Parathyroid adenoma (tissue), 2 donors: ENCODE results near the gene ZNF683.

Source experiments
- H2AFZ ChIP-seq: fragments of 300-600 bp; sonication (generic); one replicate; pipeline ENCODE4 v1.7.0; 2017; ENCODE audit warnings: antibody characterized with exemption, mild to moderate bottlenecking
- H3K27ac ChIP-seq: fragments of 300-600 bp; sonication (generic); one replicate; pipeline ENCODE4 v1.7.0; 2017
- H3K27me3 ChIP-seq: fragments of 300-600 bp; sonication (generic); one replicate; pipeline ENCODE4 v1.7.0; 2017; ENCODE audit warnings: low read length; ENCODE audit not compliant: control insufficient read depth, insufficient read depth
- H3K36me3 ChIP-seq: fragments of 300-600 bp; sonication (generic); one replicate; pipeline ENCODE4 v1.7.0; 2017; ENCODE audit warnings: low read length; ENCODE audit not compliant: control insufficient read depth, insufficient read depth
- H3K4me1 ChIP-seq: fragments of 300-600 bp; sonication (generic); one replicate; pipeline ENCODE4 v1.7.0; 2017; ENCODE audit warnings: control low read depth
- H3K4me2 ChIP-seq: fragments of 300-600 bp; sonication (generic); one replicate; pipeline ENCODE4 v1.7.0; 2017; ENCODE audit warnings: low read length
- H3K4me3 ChIP-seq: fragments of 300-600 bp; sonication (generic); one replicate; pipeline ENCODE4 v1.7.0; 2017; ENCODE audit warnings: low read depth, low read length
- H3K79me2 ChIP-seq: fragments of 300-600 bp; sonication (generic); one replicate; pipeline ENCODE4 v1.7.0; 2017; ENCODE audit warnings: control low read depth
- H3K9ac ChIP-seq: fragments of 300-600 bp; sonication (generic); one replicate; pipeline ENCODE4 v1.7.0; 2017; ENCODE audit warnings: mild to moderate bottlenecking
- H3K9me3 ChIP-seq: fragments of 300-600 bp; sonication (generic); one replicate; pipeline ENCODE4 v1.7.0; 2017; ENCODE audit warnings: low read length; ENCODE audit not compliant: control insufficient read depth
- CTCF ChIP-seq: fragments of 300-600 bp; sonication (generic); IDR thresholded peaks from one replicate; pipeline ENCODE4 v1.7.0; 2017; ENCODE audit warnings: antibody characterized with exemption, mild to moderate bottlenecking
- donor health status: primary hyperparathyroidism.

Gene ZNF683

GRCh38 chr1:26356106-26356505 is 16.4 kb downstream of the ZNF683 start:
- Histone ChIP-seq H3K79me2 (no peaks in the 10 kb centered on the region), H3K9ac (no peak overlapping the region), H2AFZ (no peak overlapping the region), H3K9me3 (no peaks in the 10 kb centered on the region), H3K27me3 (peaks cover 8% of the 10 kb centered on the region), H3K36me3 (no peaks in the 10 kb centered on the region), H3K4me1 (no peaks in the 10 kb centered on the region), H3K4me2 (no peak overlapping the region), H3K4me3 (no peak overlapping the region), H3K27ac (no peak overlapping the region)
- TF ChIP-seq CTCF, result no peak

GRCh38 chr1:26354972-26355371 is 17.6 kb downstream of the ZNF683 start:
- no peaks in the 10 kb centered on the region for H3K9me3 ChIP-seq
- no peaks in the 10 kb centered on the region for H3K36me3 ChIP-seq
- no peaks in the 10 kb centered on the region for H3K27me3 ChIP-seq
- H3K27ac ChIP-seq, result no peak overlapping the region
- H3K4me2 ChIP-seq, result no peak overlapping the region
- no peaks in the 10 kb centered on the region for H3K79me2 ChIP-seq
- H3K4me3 ChIP-seq, result no peak overlapping the region
- no peak overlapping the region for H3K9ac ChIP-seq
- no peak overlapping the region for H2AFZ ChIP-seq
- no peak for TF ChIP-seq CTCF
- H3K4me1 ChIP-seq, result no peaks in the 10 kb centered on the region

- no peaks in the 10 kb centered on the region for H3K4me1 ChIP-seq
- H3K4me2 ChIP-seq, result no peak within 1 kb of the TSS
- H3K4me3 ChIP-seq, result no peak within 1 kb of the TSS
- H3K79me2 ChIP-seq, result no peaks in the 10 kb centered on the region
- no peak for TF ChIP-seq CTCF
- no peak within 1 kb of the TSS for H3K27ac ChIP-seq
- H3K36me3 ChIP-seq, result no peaks in the 10 kb centered on the region
- no peak within 1 kb of the TSS for H3K9ac ChIP-seq
- H3K9me3 ChIP-seq, result no peaks in the 10 kb centered on the region
- H3K27me3 ChIP-seq, result no peaks in the 10 kb centered on the region
- no peak within 1 kb of the TSS for H2AFZ ChIP-seq
Observed at GRCh38 chr1:26353976-26354820, 18.4 kb downstream of the ZNF683 start, which contains the start of gene CRYBG2. CRYBG2 (minus strand) TSS chr1:26354130; CDS start chr1:26346657, 7,473 bp downstream.

GRCh38 chr1:26353210-26353859 is 19.2 kb downstream of the ZNF683 start:
- Histone ChIP-seq H3K9ac (no peak overlapping the region), H3K4me3 (no peak overlapping the region), H3K4me1 (no peaks in the 10 kb centered on the region), H2AFZ (no peak overlapping the region), H3K79me2 (no peaks in the 10 kb centered on the region), H3K27me3 (no peaks in the 10 kb centered on the region), H3K27ac (no peak overlapping the region), H3K4me2 (no peak overlapping the region), H3K9me3 (no peaks in the 10 kb centered on the region), H3K36me3 (no peaks in the 10 kb centered on the region)
- no peak for TF ChIP-seq CTCF
